Activated CD4-positive, alpha-beta T cell treated with anti-CD3 and anti-CD28 coated beads for 4 hours (primary cell): Measurements from ENCODE around the gene THRSP.
"Not testable (repeated sequence)": the region's sequence is repeated elsewhere in the genome, so short reads cannot be mapped to it uniquely, and the experiment has no call there.

ENCODE experiments used
- DNase-seq, 2 donors: peaks; one replicate each; pipeline ENCODE4 v3.0.0-alpha.2; 2020

Gene THRSP

GRCh38 chr11:78069465-78069864 lies 5.8 kb downstream of the THRSP start:
- no peak for DNase-seq

GRCh38 chr11:78070621-78071020 lies 7.0 kb downstream of the THRSP start:
- DNase-seq: no peak

- no peak for DNase-seq
These were observed 8.1 kb downstream of the THRSP start for GRCh38 chr11:78071717-78072116.

- no peak for DNase-seq
These were observed 8.8 kb downstream of the THRSP start for GRCh38 chr11:78072455-78072854.

- no peak for DNase-seq
These were observed 11.1 kb downstream of the THRSP start for GRCh38 chr11:78074756-78075155.

- no peak for DNase-seq
These were observed 13.2 kb downstream of the THRSP start for GRCh38 chr11:78076733-78077403.

- not testable (repeated sequence) for DNase-seq
These were observed 13.9 kb downstream of the THRSP start for GRCh38 chr11:78077592-78077991.

- DNase-seq: no peak
These were observed 14.8 kb downstream of the THRSP start for GRCh38 chr11:78078218-78079167.

GRCh38 chr11:78079232-78080083 lies 15.8 kb downstream of the THRSP start, which contains the start of gene NDUFC2:
Gene NDUFC2 (minus strand): TSS chr11:78079862. CDS start chr11:78079744, 118 bp downstream.
- peak; percentile 63 to 64 for DNase-seq

GRCh38 chr11:78080084-78080817 lies 16.6 kb downstream of the THRSP start:
- DNase-seq: no peak

GRCh38 chr11:78080818-78081495 lies 17.3 kb downstream of the THRSP start:
- no peak for DNase-seq

- DNase-seq: no peak
These were observed 17.9 kb downstream of the THRSP start for GRCh38 chr11:78081583-78081982.

GRCh38 chr11:78082146-78082545 lies 18.5 kb downstream of the THRSP start:
- DNase-seq: no peak

GRCh38 chr11:78083021-78083420 lies 19.4 kb downstream of the THRSP start:
- DNase-seq: no peak

- DNase-seq: not testable (repeated sequence)
These were observed 20.8 kb downstream of the THRSP start for GRCh38 chr11:78084506-78084905.

- no peak for DNase-seq
These were observed 22.3 kb downstream of the THRSP start for GRCh38 chr11:78085972-78086371.

GRCh38 chr11:78086521-78087074 lies 22.9 kb downstream of the THRSP start:
- DNase-seq: not testable (repeated sequence)

GRCh38 chr11:78094250-78094649 lies 30.6 kb downstream of the THRSP start:
- no peak for DNase-seq

- DNase-seq: no peak
These were observed 34.2 kb downstream of the THRSP start for GRCh38 chr11:78097666-78098385.

- DNase-seq: no peak
These were observed 36.0 kb downstream of the THRSP start for GRCh38 chr11:78099666-78100065.

GRCh38 chr11:78100261-78100660 lies 36.6 kb downstream of the THRSP start:
- DNase-seq: no peak
